IMR-90 (cell line): ENCODE measurements around the gene MTIF2. TPM values are rescaled to one million over a fixed set of nuclear protein-coding genes. Genes with fewer than 3 reads are reported as not detected.

Experiments used
- microRNA-seq, 2 experiments: library from miRNA; stranded (forward) in 1 of 2; unstranded in 1 of 2; fragments of 10-50 nt in 1 of 2; fragments of <30 nt in 1 of 2; gene quantifications in 1 of 2; microRNA quantifications in 1 of 2; one replicate each; pipeline versions ENCODE3 to v1.1.0; 2013 to 2020; ENCODE audit not compliant: insufficient read depth in 1 of 2, insufficient read length in 1 of 2, unreplicated experiment in 1 of 2
- polyA plus RNA-seq, 3 experiments: library from polyadenylated mRNA; depleted of rRNA; stranded (reverse); fragments of >200 nt; gene quantifications; 2 replicates each; pipeline ENCODE4 v1.2.3, GENCODE V29; 2012; ENCODE audit warnings: low replicate concordance in 1 of 3
- small RNA-seq, 5 experiments: library from RNA; depleted of rRNA; stranded (forward); fragments of <200 nt; gene quantifications; one replicate each; pipeline ENCODE3, GENCODE V24; 2012
- total RNA-seq: library from RNA; depleted of rRNA; stranded (reverse); fragments of >200 nt; gene quantifications from 2 replicates; pipeline ENCODE4 v1.2.3, GENCODE V29; 2012; rRNA removed

Gene MTIF2
- total and polyA plus RNA-seq, 2 of the 4 experiments (the other 2 are of a cell fraction): 10.8 to 22.6 TPM

Small RNAs within 50 kb of the gene (microRNA-seq; reads per million reads assigned to microRNA genes)
- gene RF00019 (ENCODE audit: insufficient read depth, insufficient read length): not detected

Small RNAs within 50 kb of the gene (small RNA-seq; reads per million reads assigned to genes)
- gene RF00019: 0 reads per million in 5 experiments

Other genes starting within 250 kb of the MTIF2 start
- 77.8 and 216 TPM in 2 replicates for gene RTN4, start 218.8 kb downstream of the MTIF2 start, total RNA-seq
- 466 and 588 TPM in 2 replicates for gene RTN4, start 218.8 kb downstream of the MTIF2 start, polyA plus RNA-seq (2012; rRNA removed)
- 2.3 and 4.7 TPM in 2 replicates for gene CLHC1, start 36.9 kb downstream of the MTIF2 start, total RNA-seq
- gene CLHC1, start 36.9 kb downstream of the MTIF2 start, polyA plus RNA-seq (2012; rRNA removed): 4.1 and 5.3 TPM in 2 replicates
- 496 and 1,448 TPM in 2 replicates for gene RPS27A, start 36.5 kb downstream of the MTIF2 start, total RNA-seq
- 1,344 and 1,421 TPM in 2 replicates for gene RPS27A, start 36.5 kb downstream of the MTIF2 start, polyA plus RNA-seq (2012; rRNA removed)
- gene CCDC88A, start 150.6 kb upstream of the MTIF2 start, total RNA-seq: 63.8 and 66.1 TPM in 2 replicates
- 13.0 and 15.6 TPM in 2 replicates for gene CCDC88A, start 150.6 kb upstream of the MTIF2 start, polyA plus RNA-seq (2012; rRNA removed)